GM21447 (cell line): ENCODE data around the gene FURIN.
A peak's percentile ranks its signal among the peaks of the same experiment; 100 is the strongest.
"Not testable (repeated sequence)": the region's sequence is repeated elsewhere in the genome, so short reads cannot be mapped to it uniquely, and the experiment has no call there.

ENCODE experiments used
- ATAC-seq: cut with Tn5 transposase; IDR thresholded peaks from one replicate; pipeline ENCODE4 v1.9.1; 2021; ENCODE audit not compliant: unreplicated experiment

Gene FURIN

GRCh38 chr15:90914305-90915080 lies 46.1 kb downstream of the FURIN start:
- ATAC-seq: no peak

- no peak for ATAC-seq
Measured at GRCh38 chr15:90915216-90915807, 46.9 kb downstream of the FURIN start.

- no peak for ATAC-seq
Measured at GRCh38 chr15:90915808-90916440, 47.5 kb downstream of the FURIN start.

GRCh38 chr15:90916461-90916860 lies 48.1 kb downstream of the FURIN start:
- no peak for ATAC-seq

GRCh38 chr15:90917569-90917968 lies 49.2 kb downstream of the FURIN start:
- ATAC-seq: no peak

GRCh38 chr15:90918034-90918788 lies 49.8 kb downstream of the FURIN start:
- ATAC-seq: no peak

GRCh38 chr15:90918835-90919234 lies 50.4 kb downstream of the FURIN start:
- ATAC-seq: no peak

GRCh38 chr15:90921887-90922286 lies 53.5 kb downstream of the FURIN start:
- no peak for ATAC-seq

GRCh38 chr15:90922712-90923322 lies 54.4 kb downstream of the FURIN start:
- ATAC-seq: peak; percentile 62

- peak; percentile 72 for ATAC-seq
Measured at GRCh38 chr15:90924375-90924774, 56.0 kb downstream of the FURIN start.

GRCh38 chr15:90926766-90927165 lies 58.4 kb downstream of the FURIN start:
- not testable (repeated sequence) for ATAC-seq

- ATAC-seq: not testable (repeated sequence)
Measured at GRCh38 chr15:90928106-90928505, 59.7 kb downstream of the FURIN start.

- ATAC-seq: no peak
Measured at GRCh38 chr15:90929246-90930019, 61.0 kb downstream of the FURIN start.

- no peak for ATAC-seq
Measured at GRCh38 chr15:90930861-90931574, 62.6 kb downstream of the FURIN start.

- no peak for ATAC-seq
Measured at GRCh38 chr15:90931575-90931827, 63.1 kb downstream of the FURIN start.

- peak; percentile 49 for ATAC-seq
Measured at GRCh38 chr15:90931828-90932659, 63.7 kb downstream of the FURIN start, which contains the start of gene HDDC3. HDDC3 (minus strand) TSS chr15:90932549; CDS start chr15:90932540, 9 bp downstream.

- ATAC-seq: no peak
Measured at GRCh38 chr15:90932660-90932991, 64.2 kb downstream of the FURIN start.
